Measurements from ENCODE around the gene MRGPRF. TPM values are rescaled to one million over a fixed set of nuclear protein-coding genes. Genes with fewer than 3 reads are reported as not detected.

Gene MRGPRF
- total and polyA plus RNA-seq, 2 of the 8 experiments (the other 6 are each of a cell fraction or from before 2014, with no cell fraction given) = 7.5 to 11.0 TPM

DNA sequence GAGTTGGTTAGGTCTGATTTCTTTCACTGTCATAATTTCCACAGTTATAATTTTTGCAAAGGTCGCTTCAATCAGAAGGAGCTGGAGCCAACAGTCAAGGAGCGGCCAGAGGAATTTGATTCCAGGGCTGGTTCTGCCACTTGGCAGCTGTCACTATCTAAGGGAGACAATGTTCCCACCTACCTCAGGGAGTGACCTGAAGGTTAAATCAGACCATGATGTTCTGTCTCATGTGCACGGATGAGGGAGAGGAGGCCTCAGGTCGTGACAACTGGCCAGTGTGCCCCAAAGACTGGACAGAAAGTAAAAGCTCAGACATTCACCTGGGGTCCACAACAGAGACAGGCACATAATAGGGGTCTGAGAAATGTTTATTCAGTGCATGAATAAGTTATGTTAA is 39.8 kb downstream of the MRGPRF start (continued):
- TF ChIP-seq CHD7 (IDR thresholded peaks at IDR 0.05; ENCODE audit: insufficient replicate concordance, low read length) (no peak), MAFK (IDR thresholded peaks at IDR 0.05; ENCODE audit: low read depth, low read length) (no peak), BCL11A (IDR thresholded peaks at IDR 0.05; ENCODE audit: low read depth in 2 of 2, low read length in 2 of 2) (no peak), SP1 (IDR thresholded peaks at IDR 0.05; ENCODE audit: low read depth, low read length) (no peak), GABPA (IDR thresholded peaks at IDR 0.05; ENCODE audit: borderline replicate concordance, insufficient read depth, low read length) (no peak), TAF7 (optimal IDR thresholded peaks at IDR 0.05; ENCODE audit: borderline replicate concordance, low read depth, low read length) (no peak), TCF12 (IDR thresholded peaks at IDR 0.05; ENCODE audit: low read depth, low read length) (no peak), CEBPB (IDR thresholded peaks at IDR 0.05; ENCODE audit: low read depth, low read length) (no peak), CBX5 (IDR thresholded peaks at IDR 0.05; ENCODE audit: low read depth, low read length) (no peak), RAD21 (IDR thresholded peaks at IDR 0.05 in 1 of 2, conservative IDR thresholded peaks at IDR 0.05 in 1 of 2; ENCODE audit: low read depth in 2 of 2, low read length in 2 of 2) (no peak), JUN (IDR thresholded peaks at IDR 0.05; ENCODE audit: low read depth, low read length) (no peak)
- TF ChIP-seq, protein P1, sequence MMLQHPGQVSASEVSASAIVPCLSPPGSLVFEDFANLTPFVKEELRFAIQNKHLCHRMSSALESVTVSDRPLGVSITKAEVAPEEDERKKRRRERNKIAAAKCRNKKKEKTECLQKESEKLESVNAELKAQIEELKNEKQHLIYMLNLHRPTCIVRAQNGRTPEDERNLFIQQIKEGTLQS (IDR thresholded peaks at IDR 0.05; ENCODE audit: insufficient read depth, low read depth, low read length) = no peak

All from H1 (cell line).